ENCODE measurements around the gene KDM2B.

The KDM2B gene

DNA sequence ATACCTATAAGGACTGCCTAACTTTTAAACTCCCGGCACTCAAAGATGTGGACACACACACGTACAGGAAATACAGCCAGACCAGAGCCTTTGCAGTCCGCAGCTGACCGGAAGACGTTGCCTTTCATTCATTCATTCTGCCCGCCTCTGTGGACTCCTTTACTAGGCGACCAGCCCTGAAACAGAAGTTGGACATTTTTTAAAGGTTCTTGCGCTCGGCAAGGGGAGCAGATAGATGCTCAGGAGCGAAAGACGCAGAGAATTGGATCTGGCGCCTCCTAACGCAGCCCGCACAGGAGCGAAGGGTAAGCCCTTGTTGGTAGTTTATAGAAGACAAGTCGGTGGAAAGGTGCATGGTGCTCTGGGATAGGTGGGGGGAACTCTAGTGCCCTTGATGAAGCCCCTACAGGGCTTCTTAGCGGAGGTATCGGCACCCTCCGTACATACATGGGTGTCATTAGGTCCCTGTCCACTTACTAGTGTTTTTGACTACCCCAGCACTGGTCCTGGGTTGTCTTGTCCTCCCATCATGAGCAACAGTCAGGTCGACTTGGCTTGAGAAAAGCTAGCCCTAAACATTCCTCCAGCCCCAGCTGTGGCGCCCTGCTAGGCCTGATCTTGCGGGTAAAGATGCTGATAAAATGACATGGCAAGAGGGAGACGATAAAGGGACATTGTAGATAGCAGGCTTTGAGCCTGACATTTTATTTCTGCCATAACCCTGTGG is at the start of gene KDM2B:
KDM2B (minus strand) TSS at position 65 of the 727 bp plus-strand sequence. CDS start 112 bp downstream, outside the sequence.
- peak within 1 kb of the TSS; percentile 59 to 92 for H3K27ac ChIP-seq
- no peak for DNase-seq (ENCODE audit: low spot score)
- TF ChIP-seq, protein P1, sequence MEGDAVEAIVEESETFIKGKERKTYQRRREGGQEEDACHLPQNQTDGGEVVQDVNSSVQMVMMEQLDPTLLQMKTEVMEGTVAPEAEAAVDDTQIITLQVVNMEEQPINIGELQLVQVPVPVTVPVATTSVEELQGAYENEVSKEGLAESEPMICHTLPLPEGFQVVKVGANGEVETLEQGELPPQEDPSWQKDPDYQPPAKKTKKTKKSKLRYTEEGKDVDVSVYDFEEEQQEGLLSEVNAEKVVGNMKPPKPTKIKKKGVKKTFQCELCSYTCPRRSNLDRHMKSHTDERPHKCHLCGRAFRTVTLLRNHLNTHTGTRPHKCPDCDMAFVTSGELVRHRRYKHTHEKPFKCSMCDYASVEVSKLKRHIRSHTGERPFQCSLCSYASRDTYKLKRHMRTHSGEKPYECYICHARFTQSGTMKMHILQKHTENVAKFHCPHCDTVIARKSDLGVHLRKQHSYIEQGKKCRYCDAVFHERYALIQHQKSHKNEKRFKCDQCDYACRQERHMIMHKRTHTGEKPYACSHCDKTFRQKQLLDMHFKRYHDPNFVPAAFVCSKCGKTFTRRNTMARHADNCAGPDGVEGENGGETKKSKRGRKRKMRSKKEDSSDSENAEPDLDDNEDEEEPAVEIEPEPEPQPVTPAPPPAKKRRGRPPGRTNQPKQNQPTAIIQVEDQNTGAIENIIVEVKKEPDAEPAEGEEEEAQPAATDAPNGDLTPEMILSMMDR (IDR thresholded peaks at IDR 0.05): no peak
- H3K4me3 ChIP-seq: peak within 1 kb of the TSS; percentile 87

DNA sequence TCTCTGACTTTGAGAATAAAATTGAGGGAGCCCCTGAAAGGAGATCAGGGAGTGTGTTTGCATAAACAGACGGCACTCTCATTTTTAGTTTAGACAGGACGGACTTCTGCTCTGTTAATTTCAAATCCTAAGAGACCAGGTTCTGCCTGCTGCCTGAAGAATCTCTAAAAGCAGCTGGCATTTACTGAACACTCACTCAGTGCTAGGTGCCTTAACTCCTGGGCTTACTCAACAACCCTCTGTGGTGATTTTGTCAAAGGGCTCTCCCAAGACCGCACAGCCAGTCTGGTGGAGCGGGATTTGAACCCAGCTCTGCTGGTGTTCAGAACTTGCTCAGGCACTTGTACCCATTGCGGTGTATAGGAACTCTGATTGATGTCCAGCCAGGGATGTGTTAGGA is 47.7 kb upstream of the KDM2B start:
- no peak for DNase-seq (ENCODE audit: low spot score)
- TF ChIP-seq, protein P1 (IDR thresholded peaks at IDR 0.05): no peak
- no peak overlapping the region for H3K27ac ChIP-seq
- peak overlapping the region; percentile 76 for H3K4me3 ChIP-seq

DNA sequence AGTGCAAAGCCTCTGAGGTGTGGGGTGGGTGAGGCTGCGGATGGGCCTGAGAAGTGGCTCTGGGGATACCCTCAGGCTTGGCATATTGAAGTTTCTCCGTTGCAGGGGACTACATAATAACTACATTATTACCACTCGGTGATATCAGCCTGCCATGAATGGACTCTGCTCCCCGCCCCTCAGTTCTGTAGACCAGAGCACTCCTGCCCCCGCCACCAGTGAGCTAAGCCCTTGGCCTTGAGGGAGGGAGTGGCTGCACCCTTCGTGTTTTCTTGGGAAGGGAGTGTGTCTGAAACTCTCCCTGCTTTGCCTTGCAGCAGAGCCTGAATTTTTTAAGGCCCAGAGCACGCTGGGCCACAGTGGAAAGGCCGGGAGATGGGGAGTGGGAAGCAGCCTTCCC is 47.2 kb upstream of the KDM2B start:
- no peak for DNase-seq (ENCODE audit: low spot score)
- TF ChIP-seq, protein P1 (IDR thresholded peaks at IDR 0.05): no peak
- H3K4me3 ChIP-seq: peak overlapping the region; percentile 76

DNA sequence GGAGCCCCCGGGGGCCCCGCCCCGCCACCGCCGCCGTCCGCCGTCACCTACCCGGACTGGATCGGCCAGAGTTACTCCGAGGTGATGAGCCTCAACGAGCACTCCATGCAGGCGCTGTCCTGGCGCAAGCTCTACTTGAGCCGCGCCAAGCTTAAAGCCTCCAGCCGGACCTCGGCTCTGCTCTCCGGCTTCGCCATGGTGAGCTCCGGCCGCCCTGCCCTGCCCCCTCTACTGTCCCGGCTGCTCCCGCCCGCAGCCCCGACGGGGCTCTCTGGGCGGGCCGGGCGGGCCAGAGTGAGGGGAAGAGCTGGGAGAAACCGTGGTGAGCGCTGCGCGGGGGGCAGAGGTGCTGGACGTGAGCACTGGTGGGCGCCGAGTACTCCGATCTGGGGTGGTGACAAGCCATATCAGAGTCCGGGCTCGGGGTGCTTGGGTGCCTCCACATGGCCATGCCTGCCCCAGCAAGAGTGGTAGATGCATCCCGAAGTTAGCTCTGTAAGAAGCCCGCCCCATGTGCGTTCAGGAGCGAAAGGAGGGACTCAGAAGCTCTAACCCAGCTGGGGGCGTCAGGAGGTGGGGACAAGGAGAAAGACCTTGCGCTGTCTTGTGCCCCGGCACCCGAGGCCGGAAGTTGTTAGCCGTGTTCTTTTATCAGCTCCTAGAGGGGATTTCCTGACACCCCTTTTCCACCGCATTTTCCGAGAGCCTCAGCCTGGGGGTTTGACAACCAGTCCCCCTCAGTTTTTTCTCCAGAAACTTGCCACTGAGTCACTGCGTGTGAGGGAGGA is 46.2 kb upstream of the KDM2B start:
- TF ChIP-seq, protein P1 (IDR thresholded peaks at IDR 0.05): no peak
- peak overlapping the region; percentile 76 for H3K4me3 ChIP-seq
- H3K27ac ChIP-seq: peak overlapping the region; percentile 82 to 96
- peak; percentile 79 for DNase-seq (ENCODE audit: low spot score)

More for the DNA sequence above, 47.2 kb upstream of the KDM2B start:
- peak overlapping the region in 1 of 2 donors; percentile 96 for H3K27ac ChIP-seq

DNA sequence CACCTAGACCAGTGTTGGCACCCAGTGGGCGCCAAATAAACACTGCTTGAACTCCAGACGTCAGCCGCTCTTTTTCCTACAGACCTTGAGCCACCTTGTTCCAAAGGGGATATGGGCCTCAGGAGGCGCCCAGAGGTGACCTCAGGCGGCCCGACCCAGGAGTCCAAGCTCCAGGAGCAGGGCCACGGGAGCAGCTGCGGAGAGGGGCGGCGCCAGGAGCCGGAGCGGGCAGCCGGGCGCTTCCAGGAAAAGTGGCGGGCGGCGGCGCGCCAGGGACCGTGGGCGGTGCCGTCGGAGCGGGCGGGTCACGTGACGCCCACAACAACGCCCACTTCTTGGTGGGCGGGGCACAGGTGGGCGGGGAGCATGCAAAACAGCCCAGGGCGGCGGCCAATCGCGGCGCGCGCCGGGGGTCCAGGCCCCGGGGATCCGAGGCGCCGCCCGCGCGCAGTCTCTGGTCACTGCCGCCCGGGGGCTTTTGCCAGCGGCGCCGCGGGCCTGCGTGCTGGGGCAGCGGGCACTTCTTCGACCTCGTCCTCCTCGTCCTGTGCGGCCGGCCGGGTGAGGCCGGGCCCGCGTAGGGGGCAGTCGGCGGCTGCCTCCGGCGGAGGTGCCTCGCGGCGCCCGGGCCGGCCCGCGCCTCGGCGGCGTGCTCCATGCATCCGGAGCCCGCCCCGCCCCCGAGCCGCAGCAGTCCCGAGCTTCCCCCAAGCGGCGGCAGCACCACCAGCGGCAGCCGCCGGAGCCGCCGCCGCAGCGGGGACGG is 45.4 kb upstream of the KDM2B start, which contains the start of gene ORAI1:
ORAI1 (plus strand) TSS at position 444 of the 766 bp plus-strand sequence.
- H3K27ac ChIP-seq: peak within 1 kb of the TSS; percentile 82 to 96
- H3K4me3 ChIP-seq: peak within 1 kb of the TSS; percentile 76
- TF ChIP-seq, protein P1 (IDR thresholded peaks at IDR 0.05): no peak
- peak; percentile 95 for DNase-seq (ENCODE audit: low spot score)

DNA sequence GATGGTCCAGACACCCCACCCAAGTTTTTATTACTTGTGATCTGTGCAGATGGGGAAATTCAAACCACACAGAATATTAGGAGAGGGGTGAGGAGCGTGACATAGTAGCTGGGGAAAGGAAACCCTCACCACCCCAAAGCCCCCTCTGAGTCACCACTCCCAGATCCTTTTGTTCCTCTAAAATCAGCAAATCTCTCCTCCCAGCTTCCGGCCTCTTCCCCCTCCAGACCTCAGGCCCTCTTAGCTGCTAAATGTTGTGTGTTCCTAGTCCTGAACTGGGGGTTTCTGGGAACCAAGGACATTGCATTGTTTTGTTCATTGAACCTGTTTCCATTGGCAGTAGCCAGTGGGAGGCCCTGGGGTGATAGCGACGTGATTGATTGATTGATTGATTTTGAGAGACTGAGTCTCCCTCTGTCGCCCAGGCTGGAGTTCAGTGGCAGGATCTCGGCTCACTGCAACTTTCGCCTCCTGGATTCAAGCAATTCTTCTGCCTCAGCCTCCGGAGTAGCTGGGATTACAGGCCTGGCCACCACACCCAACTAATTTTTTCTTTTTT is 39.6 kb upstream of the KDM2B start:
- DNase-seq (ENCODE audit: low spot score): no peak
- H3K27ac ChIP-seq: peak overlapping the region in 1 of 2 donors; percentile 37
- TF ChIP-seq, protein P1 (IDR thresholded peaks at IDR 0.05): no peak
- H3K4me3 ChIP-seq: no peak overlapping the region
